ENCODE data around the gene IL36G.
"Not testable (repeated sequence)": the region's sequence is repeated elsewhere in the genome, so short reads cannot be mapped to it uniquely, and the experiment has no call there.

Gene IL36G

DNA sequence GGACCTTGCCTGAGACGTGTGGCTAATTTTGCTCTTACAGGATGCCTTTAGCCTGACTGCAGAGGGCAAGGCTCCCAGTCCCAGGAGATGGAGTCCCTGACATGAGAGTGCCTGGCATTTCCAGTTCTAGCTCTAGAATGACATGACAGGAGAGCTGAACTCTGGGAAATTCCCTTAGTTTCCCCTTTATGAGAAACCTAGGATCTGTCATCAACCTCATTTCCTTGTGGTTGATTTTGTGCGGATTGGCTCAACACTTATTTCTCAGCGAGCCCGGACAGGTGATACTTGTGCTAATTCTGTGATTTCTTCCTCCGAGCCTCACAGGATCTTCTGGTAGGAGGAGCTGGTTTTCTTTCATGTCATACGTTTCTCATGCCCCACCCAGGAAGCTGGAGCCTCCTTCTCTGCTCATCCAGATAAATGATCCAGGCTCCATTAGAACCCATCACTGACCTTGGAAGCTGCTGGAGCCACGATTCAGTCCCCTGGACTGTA is at the start of gene IL36G:
Gene IL36G, plus strand, starts transcription at position 448 of the 498 bp plus-strand sequence. CDS start 633 bp downstream, outside the sequence.
- Histone ChIP-seq H3K4me3 (ENCODE audit: low read depth in 1 of 2, low read length in 2 of 2) (no peak within 1 kb of the TSS), H3K36me3 (ENCODE audit: control insufficient read depth in 1 of 2, insufficient read depth in 2 of 2, low read length in 2 of 2) (no peaks in the 10 kb centered on the region), H3K27ac (ENCODE audit: low read depth, low read length) (no peak within 1 kb of the TSS), H3K4me1 (ENCODE audit: control insufficient read depth in 1 of 2, insufficient read depth in 2 of 2, low read length in 2 of 2) (no peaks in the 10 kb centered on the region), H3K9me3 (ENCODE audit: control insufficient read depth in 1 of 2, low read length in 2 of 2) (no peaks in the 10 kb centered on the region), H3K27me3 (ENCODE audit: control insufficient read depth in 1 of 2, insufficient read depth in 2 of 2, low read length in 2 of 2) (peaks cover 3 to 20% of the 10 kb centered on the region in 2 donors), H3K9ac (ENCODE audit: low read depth in 1 of 2, low read length in 2 of 2) (no peak within 1 kb of the TSS)

- H3K4me1 ChIP-seq (ENCODE audit: control insufficient read depth in 1 of 2, insufficient read depth in 2 of 2, low read length in 2 of 2): no peaks in the 10 kb centered on the region
- H3K36me3 ChIP-seq (ENCODE audit: control insufficient read depth in 1 of 2, insufficient read depth in 2 of 2, low read length in 2 of 2): no peaks in the 10 kb centered on the region
- peaks cover 0 to 3% of the 10 kb centered on the region in 2 donors for H3K27me3 ChIP-seq (ENCODE audit: control insufficient read depth in 1 of 2, insufficient read depth in 2 of 2, low read length in 2 of 2)
- no peaks in the 10 kb centered on the region for H3K9me3 ChIP-seq (ENCODE audit: control insufficient read depth in 1 of 2, low read length in 2 of 2)
- no peak overlapping the region for H3K27ac ChIP-seq (ENCODE audit: low read depth, low read length)
- H3K4me3 ChIP-seq (ENCODE audit: low read depth in 1 of 2, low read length in 2 of 2): no peak overlapping the region
- H3K9ac ChIP-seq (ENCODE audit: low read depth in 1 of 2, low read length in 2 of 2): no peak overlapping the region
Observed at GRCh38 chr2:112933261-112933660, 44.5 kb upstream of the IL36G start.

DNA sequence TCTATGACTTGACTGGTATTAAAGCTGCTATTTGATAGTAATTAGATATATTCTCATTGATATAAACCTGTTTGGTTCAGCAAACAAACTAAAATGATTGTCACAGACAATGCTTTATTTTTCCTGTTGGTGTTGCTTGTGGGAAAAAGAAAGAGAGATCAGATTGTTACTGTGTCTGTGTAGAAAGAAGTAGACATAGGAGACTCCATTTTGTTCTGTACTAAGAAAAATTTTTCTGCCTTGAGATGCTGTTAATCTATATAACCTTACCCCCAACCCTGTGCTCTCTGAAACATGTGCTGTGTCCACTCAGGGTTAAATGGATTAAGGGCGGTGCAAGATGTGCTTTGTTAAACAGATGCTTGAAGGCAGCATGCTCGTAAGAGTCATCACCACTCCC is 43.7 kb upstream of the IL36G start:
- H3K9me3 ChIP-seq (ENCODE audit: control insufficient read depth in 1 of 2, low read length in 2 of 2); H3K27me3 ChIP-seq (ENCODE audit: control insufficient read depth in 1 of 2, insufficient read depth in 2 of 2, low read length in 2 of 2); H3K4me3 ChIP-seq (ENCODE audit: low read depth in 1 of 2, low read length in 2 of 2); H3K4me1 ChIP-seq (ENCODE audit: control insufficient read depth in 1 of 2, insufficient read depth in 2 of 2, low read length in 2 of 2); H3K9ac ChIP-seq (ENCODE audit: low read depth in 1 of 2, low read length in 2 of 2); H3K36me3 ChIP-seq (ENCODE audit: control insufficient read depth in 1 of 2, insufficient read depth in 2 of 2, low read length in 2 of 2); H3K27ac ChIP-seq (ENCODE audit: low read depth, low read length): not testable (repeated sequence)

DNA sequence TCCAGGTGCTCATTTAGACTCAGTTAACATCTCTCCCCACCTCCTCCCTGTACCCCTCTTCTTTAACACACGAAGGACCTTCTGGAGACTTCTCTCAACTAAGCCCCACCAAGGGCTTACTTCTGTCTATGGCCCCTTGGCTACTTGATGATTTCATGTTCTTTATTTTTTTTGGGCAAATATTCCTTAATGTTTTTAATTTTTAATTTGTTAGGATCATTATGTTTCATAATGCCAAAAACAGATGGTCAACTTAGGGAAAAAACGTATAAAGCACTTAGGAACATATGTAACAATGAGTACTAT is 40.9 kb upstream of the IL36G start:
- H3K36me3 ChIP-seq (ENCODE audit: control insufficient read depth in 1 of 2, insufficient read depth in 2 of 2, low read length in 2 of 2): no peaks in the 10 kb centered on the region
- no peak overlapping the region for H3K4me3 ChIP-seq (ENCODE audit: low read depth in 1 of 2, low read length in 2 of 2)
- H3K9ac ChIP-seq (ENCODE audit: low read depth in 1 of 2, low read length in 2 of 2): no peak overlapping the region
- peaks cover 0 to 4% of the 10 kb centered on the region in 2 donors for H3K4me1 ChIP-seq (ENCODE audit: control insufficient read depth in 1 of 2, insufficient read depth in 2 of 2, low read length in 2 of 2)
- peaks cover 0 to 3% of the 10 kb centered on the region in 2 donors for H3K27me3 ChIP-seq (ENCODE audit: control insufficient read depth in 1 of 2, insufficient read depth in 2 of 2, low read length in 2 of 2)
- H3K9me3 ChIP-seq (ENCODE audit: control insufficient read depth in 1 of 2, low read length in 2 of 2): no peaks in the 10 kb centered on the region
- no peak overlapping the region for H3K27ac ChIP-seq (ENCODE audit: low read depth, low read length)

DNA sequence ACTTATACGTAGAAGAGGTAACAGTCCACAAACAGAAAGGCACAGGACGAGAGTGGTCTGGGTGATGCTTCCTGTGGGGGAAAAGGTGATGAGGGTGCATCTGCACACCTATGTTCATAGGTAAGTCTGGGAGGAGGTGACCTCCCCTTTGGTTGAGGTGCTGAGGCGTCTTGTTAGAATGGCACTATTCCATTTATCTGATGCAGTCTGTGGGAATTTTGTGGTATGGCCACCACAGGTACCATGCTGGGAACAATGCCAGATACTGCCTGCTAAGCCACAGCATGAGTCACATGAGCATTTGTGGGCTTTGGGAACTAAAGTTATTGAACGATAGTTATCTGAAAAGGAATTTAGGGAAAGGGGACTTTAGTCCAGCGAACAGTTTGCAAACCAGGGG is 38.9 kb upstream of the IL36G start:
- Histone ChIP-seq H3K4me1 (ENCODE audit: control insufficient read depth in 1 of 2, insufficient read depth in 2 of 2, low read length in 2 of 2) (peaks cover 0 to 4% of the 10 kb centered on the region in 2 donors), H3K36me3 (ENCODE audit: control insufficient read depth in 1 of 2, insufficient read depth in 2 of 2, low read length in 2 of 2) (no peaks in the 10 kb centered on the region), H3K27me3 (ENCODE audit: control insufficient read depth in 1 of 2, insufficient read depth in 2 of 2, low read length in 2 of 2) (no peaks in the 10 kb centered on the region), H3K9ac (ENCODE audit: low read depth in 1 of 2, low read length in 2 of 2) (no peak overlapping the region), H3K4me3 (ENCODE audit: low read depth in 1 of 2, low read length in 2 of 2) (no peak overlapping the region), H3K9me3 (ENCODE audit: control insufficient read depth in 1 of 2, low read length in 2 of 2) (no peaks in the 10 kb centered on the region), H3K27ac (ENCODE audit: low read depth, low read length) (no peak overlapping the region)

- no peaks in the 10 kb centered on the region for H3K27me3 ChIP-seq (ENCODE audit: control insufficient read depth in 1 of 2, insufficient read depth in 2 of 2, low read length in 2 of 2)
- H3K9me3 ChIP-seq (ENCODE audit: control insufficient read depth in 1 of 2, low read length in 2 of 2): no peaks in the 10 kb centered on the region
- H3K4me3 ChIP-seq (ENCODE audit: low read depth in 1 of 2, low read length in 2 of 2): no peak overlapping the region
- no peak overlapping the region for H3K9ac ChIP-seq (ENCODE audit: low read depth in 1 of 2, low read length in 2 of 2)
- H3K36me3 ChIP-seq (ENCODE audit: control insufficient read depth in 1 of 2, insufficient read depth in 2 of 2, low read length in 2 of 2): no peaks in the 10 kb centered on the region
- no peak overlapping the region for H3K27ac ChIP-seq (ENCODE audit: low read depth, low read length)
- peaks cover 0 to 4% of the 10 kb centered on the region in 2 donors for H3K4me1 ChIP-seq (ENCODE audit: control insufficient read depth in 1 of 2, insufficient read depth in 2 of 2, low read length in 2 of 2)
Observed at GRCh38 chr2:112939425-112939824, 38.4 kb upstream of the IL36G start.

DNA sequence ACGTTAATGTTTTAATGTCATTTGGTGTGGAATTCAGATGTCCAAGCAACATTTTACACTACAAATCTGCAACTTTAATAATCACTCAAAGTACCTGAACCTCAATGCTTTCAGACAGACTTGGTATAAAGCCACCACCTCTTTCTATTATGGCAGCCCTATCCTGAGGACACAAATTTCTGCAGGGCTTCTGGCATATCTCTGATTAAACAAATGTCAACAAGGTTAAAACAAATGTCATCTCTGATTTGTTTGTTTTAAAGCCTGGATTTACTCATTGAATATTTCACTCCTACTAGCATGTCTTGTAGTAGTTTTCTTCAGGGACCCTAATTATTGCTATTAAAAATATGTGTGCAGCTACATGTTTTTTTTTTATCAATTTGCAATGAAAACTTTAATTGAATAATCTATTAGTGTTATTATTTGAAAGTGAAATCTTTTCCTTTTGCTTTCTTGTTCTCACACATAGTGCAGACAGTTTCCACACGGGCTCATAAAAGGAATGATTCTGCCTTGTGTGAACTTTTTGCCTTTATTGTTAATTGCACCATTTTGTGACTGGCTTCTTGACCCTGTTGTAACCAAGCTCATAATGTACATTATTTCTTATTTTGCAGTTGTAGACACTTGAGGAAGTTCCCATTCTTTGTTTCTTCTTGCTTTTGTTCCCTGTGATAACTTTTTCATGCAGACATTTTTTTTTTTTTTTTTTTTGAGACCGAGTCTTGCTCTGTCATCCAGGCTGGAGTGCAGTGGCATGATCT is 36.8 kb upstream of the IL36G start:
- H3K27ac ChIP-seq (ENCODE audit: low read depth, low read length): no peak overlapping the region

DNA sequence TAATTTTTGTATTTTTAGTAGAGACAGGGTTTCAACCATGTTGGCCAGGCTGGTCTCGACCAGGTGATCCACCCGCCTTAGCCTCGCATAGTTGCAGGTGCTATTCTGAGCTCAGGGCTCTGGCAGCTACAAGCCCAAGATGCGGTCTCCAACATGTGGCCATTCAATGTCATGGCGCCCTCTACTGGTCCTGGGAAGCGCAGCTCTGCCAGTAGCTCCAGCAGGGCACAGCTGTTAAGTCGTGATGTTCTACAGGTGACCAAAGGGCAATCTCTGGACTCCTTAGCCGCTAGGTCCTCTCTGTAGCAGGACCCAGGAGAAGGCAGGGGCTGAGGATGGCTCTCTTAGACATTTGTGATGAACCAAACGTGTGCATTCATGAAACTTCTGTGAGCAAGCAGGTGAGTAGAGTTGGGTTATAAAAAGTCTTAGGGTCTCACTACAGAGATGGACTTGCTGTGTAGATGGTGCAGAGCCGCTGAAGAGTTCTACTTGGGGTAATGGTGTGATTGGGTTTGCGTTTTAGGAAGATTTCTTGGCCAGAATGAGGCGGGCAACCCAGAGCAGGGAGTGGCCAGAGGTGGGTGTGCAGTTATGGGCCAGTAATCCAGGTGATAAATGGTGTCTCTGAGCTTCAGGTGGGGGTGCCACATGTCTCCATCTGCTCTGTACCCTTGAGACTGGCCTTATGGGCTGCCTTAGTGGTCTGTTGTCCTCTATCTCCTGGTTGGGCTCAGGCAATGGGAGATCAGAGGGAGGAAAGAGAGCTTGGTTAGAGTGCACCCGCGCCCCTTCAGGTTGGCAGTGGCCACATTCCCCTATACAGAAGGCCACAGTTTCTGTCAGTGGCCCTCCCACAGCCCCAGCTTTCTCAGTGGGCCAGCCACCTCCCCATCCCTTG is 35.8 kb upstream of the IL36G start:
- no peak overlapping the region for H3K27ac ChIP-seq (ENCODE audit: low read depth, low read length)
- H3K4me3 ChIP-seq (ENCODE audit: low read depth in 1 of 2, low read length in 2 of 2): no peak overlapping the region
- H3K36me3 ChIP-seq (ENCODE audit: control insufficient read depth in 1 of 2, insufficient read depth in 2 of 2, low read length in 2 of 2): no peaks in the 10 kb centered on the region
- no peak overlapping the region for H3K9ac ChIP-seq (ENCODE audit: low read depth in 1 of 2, low read length in 2 of 2)
- H3K9me3 ChIP-seq (ENCODE audit: control insufficient read depth in 1 of 2, low read length in 2 of 2): peaks cover 0 to 8% of the 10 kb centered on the region in 2 donors
- H3K27me3 ChIP-seq (ENCODE audit: control insufficient read depth in 1 of 2, insufficient read depth in 2 of 2, low read length in 2 of 2): no peaks in the 10 kb centered on the region
- H3K4me1 ChIP-seq (ENCODE audit: control insufficient read depth in 1 of 2, insufficient read depth in 2 of 2, low read length in 2 of 2): peaks cover 0 to 4% of the 10 kb centered on the region in 2 donors

More for the DNA sequence above, 36.8 kb upstream of the IL36G start:
- no peak overlapping the region for H3K4me3 ChIP-seq (ENCODE audit: low read depth in 1 of 2, low read length in 2 of 2)
- no peak overlapping the region for H3K9ac ChIP-seq (ENCODE audit: low read depth in 1 of 2, low read length in 2 of 2)
- H3K4me1 ChIP-seq (ENCODE audit: control insufficient read depth in 1 of 2, insufficient read depth in 2 of 2, low read length in 2 of 2): peaks cover 0 to 4% of the 10 kb centered on the region in 2 donors
- H3K36me3 ChIP-seq (ENCODE audit: control insufficient read depth in 1 of 2, insufficient read depth in 2 of 2, low read length in 2 of 2): no peaks in the 10 kb centered on the region
- H3K27me3 ChIP-seq (ENCODE audit: control insufficient read depth in 1 of 2, insufficient read depth in 2 of 2, low read length in 2 of 2): no peaks in the 10 kb centered on the region
- H3K9me3 ChIP-seq (ENCODE audit: control insufficient read depth in 1 of 2, low read length in 2 of 2): peaks cover 0 to 5% of the 10 kb centered on the region in 2 donors

DNA sequence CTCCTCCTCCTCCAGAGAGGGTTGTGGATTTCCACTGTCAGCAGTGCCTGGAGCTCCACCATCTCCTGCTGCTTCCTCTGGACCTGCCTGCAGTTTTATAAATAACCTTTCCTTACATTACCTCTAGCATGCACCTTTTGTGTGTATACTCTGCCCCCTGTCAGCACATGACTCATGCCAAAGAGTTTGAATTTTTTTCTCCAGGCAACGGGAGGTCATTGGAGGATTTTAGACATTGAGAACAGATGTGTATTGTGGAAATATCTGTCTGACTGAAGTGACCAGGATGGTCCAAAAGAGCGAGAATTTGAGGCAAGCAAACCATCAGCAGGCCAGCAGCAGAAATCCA is 35.2 kb upstream of the IL36G start:
- Histone ChIP-seq H3K9ac (ENCODE audit: low read depth in 1 of 2, low read length in 2 of 2) (no peak overlapping the region), H3K4me3 (ENCODE audit: low read depth in 1 of 2, low read length in 2 of 2) (no peak overlapping the region), H3K9me3 (ENCODE audit: control insufficient read depth in 1 of 2, low read length in 2 of 2) (peaks cover 3 to 8% of the 10 kb centered on the region in 2 donors)

DNA sequence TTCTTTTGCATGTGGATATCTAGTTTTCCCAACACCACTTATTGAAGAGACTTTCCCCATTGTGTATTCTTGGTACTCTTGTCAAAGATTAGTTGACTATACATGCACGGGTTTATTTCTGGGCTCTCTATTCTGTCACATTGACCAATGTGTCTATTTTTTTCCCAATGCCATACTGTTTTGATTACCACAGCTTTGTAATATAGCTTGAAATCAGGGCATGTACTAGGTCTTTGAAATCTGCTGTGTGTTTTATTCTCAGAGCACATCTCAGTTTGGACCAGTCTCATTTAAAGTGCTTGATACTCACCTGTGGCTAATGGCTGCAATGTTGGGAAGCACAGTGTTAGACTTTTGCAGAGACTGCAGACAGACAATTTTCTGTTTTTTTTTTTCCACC is 32.8 kb upstream of the IL36G start:
- no peaks in the 10 kb centered on the region for H3K4me1 ChIP-seq (ENCODE audit: control insufficient read depth in 1 of 2, insufficient read depth in 2 of 2, low read length in 2 of 2)
- peaks cover 3 to 8% of the 10 kb centered on the region in 2 donors for H3K9me3 ChIP-seq (ENCODE audit: control insufficient read depth in 1 of 2, low read length in 2 of 2)
- no peak overlapping the region for H3K9ac ChIP-seq (ENCODE audit: low read depth in 1 of 2, low read length in 2 of 2)
- H3K27ac ChIP-seq (ENCODE audit: low read depth, low read length): no peak overlapping the region
- no peaks in the 10 kb centered on the region for H3K36me3 ChIP-seq (ENCODE audit: control insufficient read depth in 1 of 2, insufficient read depth in 2 of 2, low read length in 2 of 2)
- H3K27me3 ChIP-seq (ENCODE audit: control insufficient read depth in 1 of 2, insufficient read depth in 2 of 2, low read length in 2 of 2): no peaks in the 10 kb centered on the region
- no peak overlapping the region for H3K4me3 ChIP-seq (ENCODE audit: low read depth in 1 of 2, low read length in 2 of 2)

More for the DNA sequence above, 35.2 kb upstream of the IL36G start:
- Histone ChIP-seq H3K27ac (ENCODE audit: low read depth, low read length) (no peak overlapping the region), H3K4me1 (ENCODE audit: control insufficient read depth in 1 of 2, insufficient read depth in 2 of 2, low read length in 2 of 2) (peaks cover 0 to 4% of the 10 kb centered on the region in 2 donors), H3K27me3 (ENCODE audit: control insufficient read depth in 1 of 2, insufficient read depth in 2 of 2, low read length in 2 of 2) (no peaks in the 10 kb centered on the region), H3K36me3 (ENCODE audit: control insufficient read depth in 1 of 2, insufficient read depth in 2 of 2, low read length in 2 of 2) (no peaks in the 10 kb centered on the region)
